Smooth muscle cell of the brain vasculature (primary cell): ENCODE data around the gene CYP4F11.
"Not testable (repeated sequence)": the region's sequence is repeated elsewhere in the genome, so short reads cannot be mapped to it uniquely, and the experiment has no call there.

Experiments
- DNase-seq: peaks from one replicate; pipeline ENCODE4 v3.0.0-alpha.2; 2012; ENCODE audit warnings: low read depth, low spot score

The CYP4F11 gene

GRCh38 chr19:15934332-15935078 lies at the start of gene CYP4F11:
CYP4F11 (minus strand) TSS chr19:15934529; CDS start chr19:15934408, 121 bp downstream.
- DNase-seq, result no peak

GRCh38 chr19:15979293-15979692 lies 45.0 kb upstream of the CYP4F11 start:
- DNase-seq, result no peak

GRCh38 chr19:15977690-15978089 lies 43.4 kb upstream of the CYP4F11 start:
- DNase-seq, result no peak

- no peak for DNase-seq
Observed at GRCh38 chr19:15976836-15977689, 42.7 kb upstream of the CYP4F11 start.

GRCh38 chr19:15974856-15975255 lies 40.5 kb upstream of the CYP4F11 start:
- no peak for DNase-seq

GRCh38 chr19:15972043-15972442 lies 37.7 kb upstream of the CYP4F11 start:
- DNase-seq, result not testable (repeated sequence)

GRCh38 chr19:15971224-15971780 lies 37.0 kb upstream of the CYP4F11 start:
- no peak for DNase-seq

- DNase-seq, result no peak
Observed at GRCh38 chr19:15964231-15964630, 29.9 kb upstream of the CYP4F11 start.

- DNase-seq, result no peak
Observed at GRCh38 chr19:15962319-15962718, 28.0 kb upstream of the CYP4F11 start.

- DNase-seq, result no peak
Observed at GRCh38 chr19:15954820-15955219, 20.5 kb upstream of the CYP4F11 start.

GRCh38 chr19:15948223-15949058 lies 14.1 kb upstream of the CYP4F11 start, which contains the start of gene OR10H4:
OR10H4 (plus strand) TSS chr19:15949008; CDS start chr19:15949008, 0 bp downstream.
- DNase-seq, result no peak

- DNase-seq, result no peak
Observed at GRCh38 chr19:15945301-15945700, 11.0 kb upstream of the CYP4F11 start.

GRCh38 chr19:15944401-15944800 lies 10.1 kb upstream of the CYP4F11 start:
- no peak for DNase-seq

- no peak for DNase-seq
Observed at GRCh38 chr19:15937771-15938170, 3.4 kb upstream of the CYP4F11 start.

GRCh38 chr19:15936950-15937349 lies 2.6 kb upstream of the CYP4F11 start:
- no peak for DNase-seq

GRCh38 chr19:15936173-15936572 lies 1.8 kb upstream of the CYP4F11 start:
- DNase-seq, result no peak

- DNase-seq, result no peak
Observed at GRCh38 chr19:15935167-15935702, 906 bp upstream of the CYP4F11 start.

GRCh38 chr19:15933761-15934331 lies 483 bp downstream of the CYP4F11 start:
- DNase-seq, result not testable (repeated sequence)

- DNase-seq, result no peak
Observed at GRCh38 chr19:15928321-15928720, 6.0 kb downstream of the CYP4F11 start.

- no peak for DNase-seq
Observed at GRCh38 chr19:15926484-15926883, 7.8 kb downstream of the CYP4F11 start.

- DNase-seq, result no peak
Observed at GRCh38 chr19:15923702-15924101, 10.6 kb downstream of the CYP4F11 start.
